Left ventricle myocardium inferior (tissue), 1 donor: Measurements from ENCODE around the gene SLC35F1. TPM values are rescaled to one million over a fixed set of nuclear protein-coding genes. Genes with fewer than 3 reads are reported as not detected.
A peak's percentile ranks its signal among the peaks of the same experiment; 100 is the strongest.

Experiments
- DNase-seq: peaks from one replicate; pipeline ENCODE4 v3.0.0-alpha.2; 2020
- H3K27ac ChIP-seq: fragments of 200-600 bp; replicated peaks from 2 replicates; pipeline ENCODE4 v1.8.0; 2021
- H3K27me3 ChIP-seq: fragments of 200-600 bp; 2 replicates; pipeline ENCODE4 v1.8.0; 2021; ENCODE audit warnings: low read depth
- H3K36me3 ChIP-seq: fragments of 200-600 bp; 2 replicates; pipeline ENCODE4 v1.8.0; 2021
- H3K4me1 ChIP-seq: fragments of 200-600 bp; 2 replicates; pipeline ENCODE4 v1.8.0; 2021
- H3K4me3 ChIP-seq: fragments of 200-600 bp; 2 replicates; pipeline ENCODE4 v1.8.0; 2021; ENCODE audit warnings: mild to moderate bottlenecking, moderate library complexity
- H3K9me3 ChIP-seq: fragments of 200-600 bp; replicated peaks from 2 replicates; pipeline ENCODE4 v1.8.0; 2021
- CTCF ChIP-seq: fragments of 200-600 bp; IDR thresholded peaks from 2 replicates; pipeline ENCODE4 v1.8.0; 2021; ENCODE audit warnings: antibody characterized with exemption, mild to moderate bottlenecking, borderline replicate concordance
- intact Hi-C: fragments of 100-400 bp; cut with micrococcal nuclease; formaldehyde crosslinking; loops from one replicate; pipeline ENCODE4 v1.11.0; 2022
- total RNA-seq: library from RNA; stranded (reverse); fragmentation: NEBNext Ultra II Directional; extraction: Animal tissue kit (Norgen Biotek cat#: 25700); gene quantifications from one replicate; pipeline ENCODE4 v1.2.1, GENCODE V29; 2021
- donor health status: DM: no; HTN: yes; CAD: no; lungs with severe emphysema.

The SLC35F1 gene
- total RNA-seq, 1 donor from 2014 or later, result 6.4 TPM

- H3K27me3 ChIP-seq, result no peaks in the 10 kb centered on the region
- intact Hi-C loops, result no loop called here
Observed at GRCh38 chr6:118171852-118172251, 264.8 kb downstream of the SLC35F1 start.

GRCh38 chr6:118174071-118174470 lies 267.0 kb downstream of the SLC35F1 start:
- Histone ChIP-seq H3K4me3 (no peak overlapping the region), H3K36me3 (no peaks in the 10 kb centered on the region), H3K9me3 (peaks cover 22% of the 10 kb centered on the region), H3K4me1 (no peaks in the 10 kb centered on the region), H3K27me3 (no peaks in the 10 kb centered on the region), H3K27ac (no peak overlapping the region)
- intact Hi-C loops, result no loop called here
- no peak for DNase-seq
- TF ChIP-seq CTCF, result no peak

More at GRCh38 chr6:118171852-118172251, 264.8 kb downstream of the SLC35F1 start:
- DNase-seq, result no peak
- Histone ChIP-seq H3K27ac (no peak overlapping the region), H3K4me1 (no peaks in the 10 kb centered on the region), H3K4me3 (no peak overlapping the region), H3K36me3 (no peaks in the 10 kb centered on the region), H3K9me3 (peaks cover 22% of the 10 kb centered on the region)
- TF ChIP-seq CTCF, result no peak

GRCh38 chr6:118177720-118178119 lies 270.7 kb downstream of the SLC35F1 start:
- no peak for DNase-seq
- Histone ChIP-seq H3K36me3 (no peaks in the 10 kb centered on the region), H3K4me3 (no peak overlapping the region), H3K27me3 (no peaks in the 10 kb centered on the region), H3K27ac (no peak overlapping the region), H3K9me3 (peaks cover 22% of the 10 kb centered on the region), H3K4me1 (no peaks in the 10 kb centered on the region)
- intact Hi-C loops, result no loop called here
- no peak for TF ChIP-seq CTCF

- intact Hi-C loops, result no loop called here
- no peaks in the 10 kb centered on the region for H3K36me3 ChIP-seq
- DNase-seq, result no peak
Observed at GRCh38 chr6:118179048-118179447, 272.0 kb downstream of the SLC35F1 start.

GRCh38 chr6:118186672-118187567 lies 279.9 kb downstream of the SLC35F1 start:
- TF ChIP-seq CTCF, result no peak
- Histone ChIP-seq H3K4me3 (no peak overlapping the region), H3K4me1 (peaks cover 44% of the 10 kb centered on the region), H3K36me3 (no peaks in the 10 kb centered on the region), H3K9me3 (no peaks in the 10 kb centered on the region), H3K27ac (peak overlapping the region; percentile 10), H3K27me3 (no peaks in the 10 kb centered on the region)
- intact Hi-C loops, result no loop called here
- no peak for DNase-seq

More at GRCh38 chr6:118179048-118179447, 272.0 kb downstream of the SLC35F1 start:
- peaks cover 11% of the 10 kb centered on the region for H3K9me3 ChIP-seq
- peaks cover 4% of the 10 kb centered on the region for H3K4me1 ChIP-seq
- no peaks in the 10 kb centered on the region for H3K27me3 ChIP-seq
- H3K27ac ChIP-seq, result no peak overlapping the region
- H3K4me3 ChIP-seq, result no peak overlapping the region
- TF ChIP-seq CTCF, result no peak
